Panc1 (cell line): ENCODE data around the gene SIRPG. TPM values are rescaled to one million over a fixed set of nuclear protein-coding genes. Genes with fewer than 3 reads are reported as not detected.

Experiments used
- ATAC-seq: fragments of 200-7000 bp; cut with Tn5 transposase; 2 replicates; pipeline ENCODE4 v1.9.1; 2020; ENCODE audit warnings: mild to moderate bottlenecking, moderate library complexity
- BruUV-seq: library from RNA; stranded (reverse); fragments of 400-500 nt; replicated peaks from 2 replicates; lab custom pipeline; 2021; lab: Mats Ljungman, UMichigan
- CTCF ChIA-PET: fragments of 300-600 bp; sonication (Branson Sonifier 250); formaldehyde crosslinking; loops from one replicate; lab custom pipeline; 2022; ENCODE audit warnings: antibody characterized with exemption; lab: Charles Lee
- POLR2A ChIA-PET: fragments of 300-600 bp; sonication (Branson Sonifier 250); formaldehyde crosslinking; loops from one replicate; lab custom pipeline; 2022; ENCODE audit warnings: antibody characterized with exemption; lab: Charles Lee
- DNase-seq: peaks from one replicate; pipeline ENCODE4 v3.0.0-alpha.2; 2010; ENCODE audit warnings: low read depth, low spot score
- H3K27ac ChIP-seq: 2 replicates; pipeline ENCODE4 v1.5.1; 2011; ENCODE audit warnings: mild to moderate bottlenecking, low read length, inconsistent platforms
- H3K27me3 ChIP-seq: fragments of 200-500 bp; sonication (Bioruptor generic); 2 replicates; pipeline ENCODE4 v1.6.0; 2014; ENCODE audit warnings: low read length, inconsistent platforms; ENCODE audit not compliant: control insufficient read depth, insufficient read depth
- H3K36me3 ChIP-seq: fragments of 200-500 bp; sonication (Bioruptor generic); 2 replicates; pipeline ENCODE4 v1.5.1; 2014; ENCODE audit warnings: inconsistent platforms, mild to moderate bottlenecking, low read length, moderate library complexity; ENCODE audit not compliant: control insufficient read depth, insufficient read depth
- H3K4me1 ChIP-seq: 2 replicates; pipeline ENCODE4 v1.5.1; 2011; ENCODE audit warnings: inconsistent platforms, mild to moderate bottlenecking, low read length, moderate library complexity; ENCODE audit not compliant: control insufficient read depth, insufficient read depth
- H3K4me3 ChIP-seq, 2 experiments: 2 replicates each; pipeline ENCODE4 v1.5.1; 2011 to 2012; ENCODE audit warnings: low read depth in 2 of 2, low read length in 2 of 2, mild to moderate bottlenecking in 2 of 2, inconsistent platforms in 1 of 2, moderate library complexity in 1 of 2
- H3K9me3 ChIP-seq: fragments of 200-500 bp; sonication (Bioruptor generic); 2 replicates; pipeline ENCODE4 v1.5.1; 2014; ENCODE audit warnings: low read depth, mild to moderate bottlenecking, inconsistent platforms, low read length, moderate library complexity; ENCODE audit not compliant: control insufficient read depth, insufficient read depth
- CTCF ChIP-seq: fragments of 450-650 bp; IDR thresholded peaks from 2 replicates; pipeline ENCODE4 v1.5.1; 2017; ENCODE audit warnings: mild to moderate bottlenecking
- POLR2AphosphoS5 ChIP-seq: IDR thresholded peaks from 2 replicates; pipeline ENCODE4 v1.6.1; 2012; ENCODE audit warnings: mild to moderate bottlenecking, low read depth, low read length, moderate library complexity
- SIN3A ChIP-seq: IDR thresholded peaks from 2 replicates; pipeline ENCODE4 v1.6.1; 2012; ENCODE audit warnings: low read depth, mild to moderate bottlenecking, low read length, moderate library complexity, borderline replicate concordance; ENCODE audit not compliant: insufficient read depth
- TCF7L2 ChIP-seq: IDR thresholded peaks from 2 replicates; pipeline ENCODE4 v1.6.1; 2011; ENCODE audit warnings: mild to moderate bottlenecking, low read depth, low read length, inconsistent platforms
- in situ Hi-C: cut with HindIII; loops from 2 replicates; pipeline ENCODE4 v1.10.0; 2016; ENCODE audit warnings: low sequenced_read_pairs, low pct_unique_long_range_greater_than_20kb
- intact Hi-C: fragments of 100-400 bp; cut with micrococcal nuclease; formaldehyde crosslinking; loops from one replicate; pipeline ENCODE4 v1.10.0; 2022; ENCODE audit not compliant: unreplicated experiment
- total RNA-seq: library from RNA; stranded (reverse); gene quantifications from one replicate; pipeline ENCODE4 v1.2.1, GENCODE V29; 2021; ENCODE audit not compliant: unreplicated experiment
- TF ChIP-seq, protein P1 (sequence below), 2 experiments: IDR thresholded peaks; 2 replicates each; pipeline ENCODE4 v1.6.1; 2011 to 2012; ENCODE audit warnings: low read depth in 2 of 2, control low read depth in 1 of 2, low read length in 1 of 2, mild to moderate bottlenecking in 1 of 2, moderate library complexity in 1 of 2; ENCODE audit not compliant: insufficient read depth in 1 of 2

The SIRPG gene
- total RNA-seq, 1 experiment from 2014 or later, result not detected

DNA sequence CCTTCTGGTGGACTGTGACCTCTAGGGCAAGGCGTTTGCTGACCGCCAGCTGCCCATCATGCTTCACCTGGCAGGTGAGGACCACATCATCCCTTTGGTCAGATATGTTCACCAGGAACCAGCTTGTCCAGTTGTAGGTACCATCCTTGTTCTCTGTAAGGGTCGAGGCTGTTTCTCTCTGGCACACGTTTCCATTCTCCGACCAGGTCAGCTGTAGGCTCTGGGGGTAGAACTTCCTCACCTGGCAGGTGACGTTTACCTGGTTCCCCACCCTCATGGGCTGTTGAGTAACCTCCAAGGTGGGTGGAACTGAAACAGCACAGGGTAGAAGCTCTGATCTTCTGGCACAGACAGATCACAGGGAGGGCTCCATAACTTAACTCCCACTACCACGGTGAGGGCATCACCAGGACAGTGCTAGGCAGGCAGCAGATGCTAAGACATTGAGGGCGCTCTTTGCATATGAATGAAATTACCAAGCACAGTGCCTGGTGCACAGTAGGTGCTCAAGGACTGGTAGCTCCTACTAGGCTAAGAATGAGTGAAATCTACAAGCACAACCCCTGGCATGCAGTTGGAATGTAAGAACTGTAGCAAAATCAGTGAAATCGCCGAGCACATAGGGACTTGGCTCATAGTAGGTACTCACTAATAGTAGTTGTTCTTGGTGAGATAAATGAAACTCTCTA, 22.1 kb downstream of the SIRPG start:
- in situ Hi-C loops, result no loop called here
- ChIA-PET CTCF (interaction anchor here (0.8 kb wide), 1 partner anchor 62 kb away, joined by 5 read pairs; no protein-coding TSS in a partner anchor), POLR2A (no interaction called here)
- Histone ChIP-seq H3K27ac (no peak overlapping the region), H3K27me3 (no peaks in the 10 kb centered on the region), H3K4me1 (no peaks in the 10 kb centered on the region; the same call in 1 of the 2 replicates), H3K36me3 (no peaks in the 10 kb centered on the region), H3K9me3 (no peaks in the 10 kb centered on the region), H3K4me3 (no peak overlapping the region)
- no TSS peak for BruUV-seq
- ATAC-seq (no peak; the same call in 1 of the 2 replicates), DNase-seq (no peak)
- intact Hi-C loops, result no loop called here
- TF ChIP-seq TCF7L2, result no peak
- TF ChIP-seq POLR2AphosphoS5, result no peak
- TF ChIP-seq, protein P1, sequence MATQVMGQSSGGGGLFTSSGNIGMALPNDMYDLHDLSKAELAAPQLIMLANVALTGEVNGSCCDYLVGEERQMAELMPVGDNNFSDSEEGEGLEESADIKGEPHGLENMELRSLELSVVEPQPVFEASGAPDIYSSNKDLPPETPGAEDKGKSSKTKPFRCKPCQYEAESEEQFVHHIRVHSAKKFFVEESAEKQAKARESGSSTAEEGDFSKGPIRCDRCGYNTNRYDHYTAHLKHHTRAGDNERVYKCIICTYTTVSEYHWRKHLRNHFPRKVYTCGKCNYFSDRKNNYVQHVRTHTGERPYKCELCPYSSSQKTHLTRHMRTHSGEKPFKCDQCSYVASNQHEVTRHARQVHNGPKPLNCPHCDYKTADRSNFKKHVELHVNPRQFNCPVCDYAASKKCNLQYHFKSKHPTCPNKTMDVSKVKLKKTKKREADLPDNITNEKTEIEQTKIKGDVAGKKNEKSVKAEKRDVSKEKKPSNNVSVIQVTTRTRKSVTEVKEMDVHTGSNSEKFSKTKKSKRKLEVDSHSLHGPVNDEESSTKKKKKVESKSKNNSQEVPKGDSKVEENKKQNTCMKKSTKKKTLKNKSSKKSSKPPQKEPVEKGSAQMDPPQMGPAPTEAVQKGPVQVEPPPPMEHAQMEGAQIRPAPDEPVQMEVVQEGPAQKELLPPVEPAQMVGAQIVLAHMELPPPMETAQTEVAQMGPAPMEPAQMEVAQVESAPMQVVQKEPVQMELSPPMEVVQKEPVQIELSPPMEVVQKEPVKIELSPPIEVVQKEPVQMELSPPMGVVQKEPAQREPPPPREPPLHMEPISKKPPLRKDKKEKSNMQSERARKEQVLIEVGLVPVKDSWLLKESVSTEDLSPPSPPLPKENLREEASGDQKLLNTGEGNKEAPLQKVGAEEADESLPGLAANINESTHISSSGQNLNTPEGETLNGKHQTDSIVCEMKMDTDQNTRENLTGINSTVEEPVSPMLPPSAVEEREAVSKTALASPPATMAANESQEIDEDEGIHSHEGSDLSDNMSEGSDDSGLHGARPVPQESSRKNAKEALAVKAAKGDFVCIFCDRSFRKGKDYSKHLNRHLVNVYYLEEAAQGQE (IDR thresholded peaks at IDR 0.05; ENCODE audit: insufficient read depth in 1 of 2, low read depth in 2 of 2, low read length in 1 of 2), result no peak
- TF ChIP-seq SIN3A, result no peak
- no peak for TF ChIP-seq CTCF

DNA sequence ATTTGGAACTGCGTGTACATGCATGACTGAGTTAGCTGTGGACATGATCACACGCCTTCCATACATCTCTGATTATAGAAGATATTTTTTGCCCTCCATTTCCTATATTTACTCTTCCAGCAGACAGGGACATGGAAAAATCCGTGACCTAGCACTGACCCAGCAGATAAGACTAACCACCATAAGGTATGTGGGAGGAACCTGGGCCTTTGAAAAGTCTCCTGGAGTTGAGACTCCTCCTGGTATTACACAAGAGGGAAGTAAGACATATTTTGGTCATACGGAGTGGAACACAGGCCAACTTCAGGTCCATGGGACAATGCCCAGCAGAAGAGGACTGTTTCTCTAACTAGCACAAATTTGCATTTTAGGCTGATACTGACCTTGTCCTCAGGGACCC, 24.0 kb downstream of the SIRPG start:
- BruUV-seq, result no TSS peak
- H3K27ac ChIP-seq, result no peak overlapping the region
- no peaks in the 10 kb centered on the region for H3K9me3 ChIP-seq
- DNase-seq (no peak), ATAC-seq (no peak)
- H3K36me3 ChIP-seq, result no peaks in the 10 kb centered on the region
- H3K4me1 ChIP-seq, result no peaks in the 10 kb centered on the region; the same call in 1 of the 2 replicates
- H3K27me3 ChIP-seq, result no peaks in the 10 kb centered on the region
- POLR2A ChIA-PET, result no interaction called here
- in situ Hi-C loops, result no loop called here
- CTCF ChIA-PET, result no interaction called here
- H3K4me3 ChIP-seq, result no peak overlapping the region
- TF ChIP-seq, protein P1 (IDR thresholded peaks at IDR 0.05; ENCODE audit: insufficient read depth in 1 of 2, low read depth in 2 of 2, low read length in 1 of 2), result no peak
- TF ChIP-seq SIN3A, result no peak
- no peak for TF ChIP-seq CTCF
- no peak for TF ChIP-seq TCF7L2
- TF ChIP-seq POLR2AphosphoS5, result no peak
- intact Hi-C loops, result no loop called here
